HG03196 (cell line): ENCODE measurements around the gene NUPR1.
"Not testable (repeated sequence)": the region's sequence is repeated elsewhere in the genome, so short reads cannot be mapped to it uniquely, and the experiment has no call there.

ENCODE experiments used
- ATAC-seq: cut with Tn5 transposase; IDR thresholded peaks from one replicate; pipeline ENCODE4 v1.9.1; 2021; ENCODE audit not compliant: unreplicated experiment

Gene NUPR1

GRCh38 chr16:28538733-28539596 is at the start of gene NUPR1:
NUPR1 (minus strand) TSS chr16:28538974; CDS start chr16:28538907, 67 bp downstream.
- no peak for ATAC-seq

- no peak for ATAC-seq
These were observed 48.6 kb upstream of the NUPR1 start for GRCh38 chr16:28587386-28587785.

GRCh38 chr16:28586466-28586865 is 47.7 kb upstream of the NUPR1 start:
- no peak for ATAC-seq

GRCh38 chr16:28585674-28586073 is 46.9 kb upstream of the NUPR1 start:
- ATAC-seq = no peak

GRCh38 chr16:28580726-28581315 is 42.0 kb upstream of the NUPR1 start:
- ATAC-seq = no peak

- ATAC-seq = no peak
These were observed 36.8 kb upstream of the NUPR1 start for GRCh38 chr16:28575446-28576109.

GRCh38 chr16:28574925-28575324 is 36.2 kb upstream of the NUPR1 start:
- ATAC-seq = no peak

GRCh38 chr16:28573738-28574718 is 35.3 kb upstream of the NUPR1 start:
- ATAC-seq = no peak

- no peak for ATAC-seq
These were observed 34.1 kb upstream of the NUPR1 start for GRCh38 chr16:28572696-28573510.

- no peak for ATAC-seq
These were observed 31.4 kb upstream of the NUPR1 start for GRCh38 chr16:28569968-28570752.

- no peak for ATAC-seq
These were observed 30.2 kb upstream of the NUPR1 start for GRCh38 chr16:28569021-28569420.

- ATAC-seq = no peak
These were observed 28.5 kb upstream of the NUPR1 start for GRCh38 chr16:28567292-28567691.

- ATAC-seq = not testable (repeated sequence)
These were observed 27.6 kb upstream of the NUPR1 start for GRCh38 chr16:28566233-28566925.

- no peak for ATAC-seq
These were observed 24.4 kb upstream of the NUPR1 start for GRCh38 chr16:28563218-28563617.

- no peak for ATAC-seq
These were observed 23.4 kb upstream of the NUPR1 start for GRCh38 chr16:28562199-28562598.

GRCh38 chr16:28561557-28562187 is 22.9 kb upstream of the NUPR1 start:
- ATAC-seq = no peak

- ATAC-seq = no peak
These were observed 19.7 kb upstream of the NUPR1 start for GRCh38 chr16:28558456-28558855.

GRCh38 chr16:28556914-28557320 is 18.1 kb upstream of the NUPR1 start:
- no peak for ATAC-seq
